DMS153 treated with DMSO at 0.1 percent for 48 hours (cell line): ENCODE data around the gene BTNL3.
"Not testable (repeated sequence)": the region's sequence is repeated elsewhere in the genome, so short reads cannot be mapped to it uniquely, and the experiment has no call there.

Experiments
- DNase-seq: peaks from one replicate; lab custom pipeline; 2025; ENCODE audit not compliant: unreplicated experiment; lab: John Stamatoyannopoulos, UW

BTNL3 gene

GRCh38 chr5:180988592-180988991 is at the start of gene BTNL3:
BTNL3 (plus strand) TSS chr5:180988846; CDS start chr5:180989029, 183 bp downstream.
- DNase-seq, result no peak

GRCh38 chr5:180950291-180950949 is 38.2 kb upstream of the BTNL3 start:
- no peak for DNase-seq

DNA sequence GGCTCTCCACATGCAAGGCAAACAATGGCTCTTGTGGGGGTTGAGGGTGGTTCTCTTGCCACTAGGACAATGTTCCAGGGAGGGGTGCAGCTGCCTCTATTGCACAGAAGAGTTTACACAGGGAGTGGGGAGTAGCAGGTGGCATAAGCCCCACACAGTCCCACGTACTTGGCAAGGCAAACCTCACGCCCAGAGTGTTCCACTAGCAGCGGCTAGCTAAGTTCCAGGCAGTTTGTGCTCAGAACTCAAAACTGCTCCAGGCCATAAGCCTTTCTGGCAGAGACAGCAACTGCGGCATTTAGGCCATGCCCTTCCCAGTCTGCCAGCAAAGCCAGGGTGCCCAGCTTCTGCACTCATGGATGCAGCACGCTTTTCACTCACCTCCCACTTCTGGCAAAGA is 29.0 kb upstream of the BTNL3 start:
- no peak for DNase-seq

- DNase-seq, result no peak
These were observed 28.4 kb upstream of the BTNL3 start for GRCh38 chr5:180960209-180960608.

GRCh38 chr5:180969406-180969805 is 19.2 kb upstream of the BTNL3 start:
- no peak for DNase-seq

- no peak for DNase-seq
These were observed 18.3 kb upstream of the BTNL3 start for GRCh38 chr5:180970336-180970735.

DNA sequence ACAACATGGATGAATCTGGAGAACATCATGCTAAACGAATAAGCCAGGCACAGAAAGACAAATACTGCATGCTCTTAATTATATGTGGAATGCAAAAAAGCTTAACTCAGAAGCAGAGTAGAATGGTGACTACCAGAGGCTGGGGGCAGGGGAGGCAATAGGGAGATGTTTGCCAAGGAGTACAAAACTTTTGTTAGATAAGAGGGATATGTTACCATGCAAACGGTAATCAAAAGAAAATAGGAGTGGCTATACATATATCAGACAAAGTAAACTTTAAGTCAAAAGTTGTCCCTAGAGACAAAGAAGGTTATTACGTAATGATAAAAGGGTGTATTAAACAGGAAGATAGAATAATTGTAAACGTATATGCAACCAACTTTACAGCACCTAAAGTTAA is 17.8 kb upstream of the BTNL3 start:
- DNase-seq, result no peak

DNA sequence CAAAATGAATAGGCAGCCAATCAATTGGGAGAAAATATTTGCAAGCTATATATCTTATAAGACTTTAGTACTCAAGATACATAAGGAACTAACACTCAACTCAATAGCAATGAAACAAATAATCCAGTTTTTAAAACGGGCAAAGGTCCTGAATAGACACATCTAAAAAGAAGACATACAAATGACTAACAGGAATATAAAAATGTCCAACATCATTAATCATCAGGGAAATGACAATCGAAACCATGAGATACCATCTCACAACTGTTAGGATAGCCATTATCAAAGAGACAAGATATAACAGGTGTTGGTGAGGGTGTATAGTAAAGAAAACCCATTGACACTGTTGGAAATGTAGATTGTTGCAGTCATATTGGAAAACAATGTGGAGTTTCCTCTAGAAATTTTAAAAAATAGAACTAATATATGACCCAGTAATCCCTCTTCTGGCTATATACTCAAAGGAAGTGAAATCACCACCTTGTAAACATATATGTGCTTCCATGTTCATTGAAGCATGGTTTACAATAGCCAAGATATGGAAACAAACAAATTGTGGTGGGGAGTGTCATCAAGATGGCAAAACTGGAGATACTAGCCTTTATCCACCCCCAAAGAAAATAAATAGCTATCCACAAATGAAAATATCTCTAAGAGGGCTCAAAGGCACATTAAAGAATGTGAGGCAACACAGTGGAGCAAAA is 13.9 kb upstream of the BTNL3 start:
- DNase-seq, result no peak

- DNase-seq, result no peak
These were observed 13.3 kb upstream of the BTNL3 start for GRCh38 chr5:180975338-180975737.

- no peak for DNase-seq
These were observed 12.1 kb upstream of the BTNL3 start for GRCh38 chr5:180976518-180976917.

GRCh38 chr5:180977852-180978251 is 10.8 kb upstream of the BTNL3 start:
- no peak for DNase-seq

GRCh38 chr5:180982008-180982741 is 6.5 kb upstream of the BTNL3 start:
- no peak for DNase-seq

DNA sequence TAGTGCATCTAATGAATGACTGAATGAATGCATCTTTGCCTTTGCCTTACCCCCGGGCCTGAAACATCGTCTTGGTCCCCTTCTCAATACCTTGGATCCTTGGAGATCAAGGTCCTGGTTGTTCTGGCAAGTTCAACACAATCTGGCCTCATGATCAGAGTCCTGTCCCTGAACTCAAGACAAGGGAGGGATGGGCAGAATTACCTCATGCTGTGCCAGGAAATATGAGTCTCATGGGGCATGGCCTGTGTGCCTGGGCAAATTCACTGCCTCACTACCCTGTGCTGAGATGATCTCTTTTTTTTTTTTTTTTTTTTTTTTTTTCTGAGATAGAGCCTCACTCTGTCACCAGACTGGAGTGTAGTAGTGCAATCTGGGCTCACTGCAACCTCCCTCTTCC is 630 bp upstream of the BTNL3 start:
- no peak for DNase-seq

DNA sequence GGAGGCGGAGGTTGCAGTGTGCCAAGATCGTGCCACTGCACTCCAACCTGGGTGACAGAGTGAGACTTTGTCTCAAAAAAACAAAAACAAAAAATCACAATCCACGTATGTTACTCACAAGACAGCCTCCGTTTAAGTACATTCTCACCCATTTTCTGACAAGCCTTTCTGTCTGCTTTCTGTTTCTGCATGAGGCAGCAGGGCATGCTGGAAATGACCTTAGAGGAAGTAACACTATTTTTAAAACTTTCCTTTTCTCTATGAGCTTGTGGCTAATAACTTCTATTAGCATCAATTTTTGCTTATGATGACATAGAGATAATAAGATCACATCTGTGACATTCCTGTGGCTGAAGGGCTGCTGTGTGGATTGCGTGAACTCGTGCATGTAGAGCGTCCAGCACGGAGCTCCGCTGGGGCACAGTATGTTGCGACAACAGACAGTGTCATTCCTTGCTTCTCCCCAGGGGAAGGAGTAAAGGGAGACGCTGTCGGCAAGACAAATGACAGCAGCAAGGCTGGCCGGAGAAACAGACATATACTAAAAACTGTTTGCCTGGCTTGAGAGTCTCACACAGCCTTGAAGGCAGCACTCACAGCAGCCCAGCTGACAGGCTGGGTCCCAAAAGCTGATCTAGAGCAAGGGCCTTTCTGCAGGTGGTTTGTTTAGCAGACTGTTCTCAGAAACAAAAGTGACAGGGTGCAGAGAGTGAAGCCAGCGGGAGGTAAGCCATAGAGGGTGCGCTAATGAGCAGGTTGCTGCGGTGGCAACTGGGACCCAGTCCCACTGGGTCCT is 1.6 kb downstream of the BTNL3 start:
- no peak for DNase-seq

DNA sequence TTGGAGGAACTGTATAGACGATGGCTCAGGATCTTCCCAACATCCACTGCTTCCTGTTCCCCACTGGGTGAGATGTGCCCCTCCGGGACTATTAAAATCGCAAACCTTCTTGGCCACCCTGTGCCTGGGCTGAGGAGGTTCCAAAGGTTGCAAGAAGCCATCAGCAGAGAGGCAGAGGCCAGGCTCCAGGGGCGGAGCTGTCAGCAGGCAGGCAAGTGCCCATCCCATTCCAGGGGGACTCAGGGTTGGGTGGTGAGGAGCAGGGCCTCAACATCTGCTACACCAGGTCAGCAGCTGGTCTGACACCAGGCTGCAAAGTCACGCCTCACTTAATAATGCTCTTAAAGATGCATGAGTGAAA is 2.2 kb downstream of the BTNL3 start:
- no peak for DNase-seq

DNA sequence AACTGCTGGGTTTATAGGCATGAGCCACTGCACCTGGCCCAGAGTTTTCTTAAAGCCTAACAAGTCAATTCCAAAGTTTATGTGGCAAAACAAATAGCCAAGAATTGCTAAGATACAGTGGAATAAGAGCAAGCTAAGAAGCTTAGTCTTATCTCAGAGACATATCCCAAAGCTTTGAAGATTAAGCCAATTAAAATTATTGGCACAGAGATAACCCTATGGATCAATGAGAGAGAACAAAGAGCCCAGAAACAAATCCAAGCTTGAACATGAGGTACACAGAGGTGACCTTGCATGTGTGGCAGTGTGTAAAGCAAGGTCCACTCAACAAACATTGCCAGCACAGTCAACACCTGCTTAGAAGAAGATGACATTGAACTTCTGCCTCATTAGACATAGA is 13.3 kb downstream of the BTNL3 start:
- no peak for DNase-seq

DNA sequence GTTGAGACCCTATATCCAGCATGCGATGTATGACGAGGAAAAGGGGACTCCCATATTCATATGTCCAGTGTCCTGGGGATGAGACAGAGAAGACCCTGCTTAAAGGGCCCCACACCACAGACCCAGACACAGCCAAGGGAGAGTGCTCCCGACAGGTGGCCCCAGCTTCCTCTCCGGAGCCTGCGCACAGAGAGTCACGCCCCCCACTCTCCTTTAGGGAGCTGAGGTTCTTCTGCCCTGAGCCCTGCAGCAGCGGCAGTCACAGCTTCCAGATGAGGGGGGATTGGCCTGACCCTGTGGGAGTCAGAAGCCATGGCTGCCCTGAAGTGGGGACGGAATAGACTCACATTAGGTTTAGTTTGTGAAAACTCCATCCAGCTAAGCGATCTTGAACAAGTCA is 17.1 kb downstream of the BTNL3 start:
- DNase-seq, result no peak

DNA sequence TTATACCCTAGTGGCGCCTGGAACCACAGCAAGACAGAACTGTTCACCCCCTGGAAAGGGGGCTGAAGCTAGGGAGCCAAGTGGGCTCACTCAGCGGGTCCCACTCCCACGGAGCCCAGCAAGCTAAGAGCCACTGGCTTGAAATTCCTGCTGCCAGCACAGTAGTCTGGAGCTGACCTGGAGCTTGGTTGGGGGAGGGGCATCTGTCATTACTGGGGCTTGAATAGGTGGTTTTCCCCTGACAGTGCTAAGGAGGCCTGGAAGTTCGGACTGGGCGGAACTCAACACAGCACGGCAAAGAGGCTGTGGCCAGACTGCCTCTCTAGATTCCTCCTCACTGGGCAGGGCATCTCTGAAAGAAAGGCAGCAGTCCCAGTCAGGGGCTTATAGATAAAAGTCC is 19.5 kb downstream of the BTNL3 start:
- no peak for DNase-seq

GRCh38 chr5:181010018-181010417 is 21.4 kb downstream of the BTNL3 start:
- not testable (repeated sequence) for DNase-seq

- not testable (repeated sequence) for DNase-seq
These were observed 26.0 kb downstream of the BTNL3 start for GRCh38 chr5:181014654-181015053.

DNA sequence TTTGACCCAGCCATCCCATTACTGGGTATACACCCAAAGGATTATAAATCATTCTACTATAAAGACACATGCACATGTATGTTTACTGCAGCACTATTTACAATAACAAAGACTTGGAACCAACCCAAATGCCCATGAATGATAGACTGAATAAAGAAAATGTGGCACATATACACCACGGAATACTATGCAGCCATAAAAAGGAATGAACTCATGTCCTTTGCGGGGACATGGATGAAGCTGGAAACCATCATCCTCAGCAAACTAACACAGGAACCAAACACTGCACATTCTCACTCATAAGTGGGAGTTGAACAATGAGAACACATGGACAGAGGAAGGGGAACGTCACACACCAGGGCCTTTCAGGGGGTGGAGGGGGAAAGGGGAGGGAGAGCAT is 28.8 kb downstream of the BTNL3 start:
- DNase-seq, result not testable (repeated sequence)
